ENCODE data around the gene IRAK2. TPM values are rescaled to one million over a fixed set of nuclear protein-coding genes. Genes with fewer than 3 reads are reported as not detected.

The IRAK2 gene
- total and polyA plus RNA-seq, 2 donors (not counting 1 experiment from before 2014, with no cell fraction given), result 1.5 to 6.6 TPM

GRCh38 chr3:10290481-10291176 lies 125.9 kb downstream of the IRAK2 start:
- Histone ChIP-seq H3K27ac (ENCODE audit: insufficient read depth, low read length) (no peak overlapping the region), H3K27me3 (ENCODE audit: control insufficient read depth, insufficient read depth, low read length) (no peaks in the 10 kb centered on the region), H3K79me2 (ENCODE audit: control insufficient read depth, insufficient read depth, low read length) (no peaks in the 10 kb centered on the region), H4K20me1 (ENCODE audit: control insufficient read depth, extremely low read depth, insufficient read depth, low read length) (no peaks in the 10 kb centered on the region), H2AFZ (ENCODE audit: low read length) (no peak overlapping the region), H3K9ac (ENCODE audit: insufficient read depth, low read length) (no peak overlapping the region), H3K9me3 (ENCODE audit: control insufficient read depth, insufficient read depth, low read depth, low read length) (no peaks in the 10 kb centered on the region), H3K4me3 (replicated peaks in 1 of 4; ENCODE audit: control extremely low read depth in 1 of 4, insufficient read depth in 1 of 4, low read depth in 3 of 4, low read length in 4 of 4) (no peak overlapping the region), H3K4me1 (ENCODE audit: control insufficient read depth, extremely low read depth, insufficient read depth, low read length) (no peaks in the 10 kb centered on the region), H3K36me3 (ENCODE audit: control insufficient read depth, insufficient read depth, low read length) (peaks cover 1% of the 10 kb centered on the region), H3K4me2 (ENCODE audit: extremely low read depth, insufficient read depth, low read length) (no peak overlapping the region)
- no peak for DNase-seq (ENCODE audit: low read depth in 2 of 2)
- TF ChIP-seq EZH2 (IDR thresholded peaks at IDR 0.05; ENCODE audit: low read length, missing control alignments), result no peak
- no peak for TF ChIP-seq CTCF (conservative IDR thresholded peaks at IDR 0.05 in 1 of 2, IDR thresholded peaks at IDR 0.05 in 1 of 2; ENCODE audit: low read depth in 1 of 2, low read length in 2 of 2)

GRCh38 chr3:10291641-10292040 lies 126.9 kb downstream of the IRAK2 start:
- H3K79me2 ChIP-seq (ENCODE audit: control insufficient read depth, insufficient read depth, low read length), result no peaks in the 10 kb centered on the region
- no peaks in the 10 kb centered on the region for H3K4me1 ChIP-seq (ENCODE audit: control insufficient read depth, extremely low read depth, insufficient read depth, low read length)
- no peak overlapping the region for H3K27ac ChIP-seq (ENCODE audit: insufficient read depth, low read length)
- H3K4me3 ChIP-seq (replicated peaks in 1 of 4; ENCODE audit: control extremely low read depth in 1 of 4, insufficient read depth in 1 of 4, low read depth in 3 of 4, low read length in 4 of 4), result no peak overlapping the region
- H3K36me3 ChIP-seq (ENCODE audit: control insufficient read depth, insufficient read depth, low read length), result peaks cover 1% of the 10 kb centered on the region
- no peak overlapping the region for H2AFZ ChIP-seq (ENCODE audit: low read length)
- H3K4me2 ChIP-seq (ENCODE audit: extremely low read depth, insufficient read depth, low read length), result no peak overlapping the region
- H3K27me3 ChIP-seq (ENCODE audit: control insufficient read depth, insufficient read depth, low read length), result no peaks in the 10 kb centered on the region
- DNase-seq (ENCODE audit: low read depth in 2 of 2), result no peak
- no peaks in the 10 kb centered on the region for H4K20me1 ChIP-seq (ENCODE audit: control insufficient read depth, extremely low read depth, insufficient read depth, low read length)
- H3K9me3 ChIP-seq (ENCODE audit: control insufficient read depth, insufficient read depth, low read depth, low read length), result no peaks in the 10 kb centered on the region
- TF ChIP-seq CTCF (conservative IDR thresholded peaks at IDR 0.05 in 1 of 2, IDR thresholded peaks at IDR 0.05 in 1 of 2; ENCODE audit: low read depth in 1 of 2, low read length in 2 of 2) (no peak), EZH2 (IDR thresholded peaks at IDR 0.05; ENCODE audit: low read length, missing control alignments) (no peak)
- H3K9ac ChIP-seq (ENCODE audit: insufficient read depth, low read length), result no peak overlapping the region

GRCh38 chr3:10292505-10293419 lies 128.0 kb downstream of the IRAK2 start, which contains the start of gene GHRL:
TSS of gene GHRL (minus strand) at chr3:10292947. CDS start at chr3:10290180, 2,767 bp downstream.
- Histone ChIP-seq H3K36me3 (ENCODE audit: control insufficient read depth, insufficient read depth, low read length) (peaks cover 1% of the 10 kb centered on the region), H3K79me2 (ENCODE audit: control insufficient read depth, insufficient read depth, low read length) (no peaks in the 10 kb centered on the region), H3K4me1 (ENCODE audit: control insufficient read depth, extremely low read depth, insufficient read depth, low read length) (no peaks in the 10 kb centered on the region), H3K9me3 (ENCODE audit: control insufficient read depth, insufficient read depth, low read depth, low read length) (no peaks in the 10 kb centered on the region), H2AFZ (ENCODE audit: low read length) (no peak within 1 kb of the TSS), H3K27me3 (ENCODE audit: control insufficient read depth, insufficient read depth, low read length) (no peaks in the 10 kb centered on the region), H3K27ac (ENCODE audit: insufficient read depth, low read length) (no peak within 1 kb of the TSS), H4K20me1 (ENCODE audit: control insufficient read depth, extremely low read depth, insufficient read depth, low read length) (no peaks in the 10 kb centered on the region), H3K4me2 (ENCODE audit: extremely low read depth, insufficient read depth, low read length) (no peak within 1 kb of the TSS), H3K4me3 (replicated peaks in 1 of 4; ENCODE audit: control extremely low read depth in 1 of 4, insufficient read depth in 1 of 4, low read depth in 3 of 4, low read length in 4 of 4) (no peak within 1 kb of the TSS), H3K9ac (ENCODE audit: insufficient read depth, low read length) (no peak within 1 kb of the TSS)
- no peak for DNase-seq (ENCODE audit: low read depth in 2 of 2)
- TF ChIP-seq EZH2 (IDR thresholded peaks at IDR 0.05; ENCODE audit: low read length, missing control alignments) (no peak), CTCF (conservative IDR thresholded peaks at IDR 0.05 in 1 of 2, IDR thresholded peaks at IDR 0.05 in 1 of 2; ENCODE audit: low read depth in 1 of 2, low read length in 2 of 2) (no peak)

All from fibroblast of lung (primary cell).